Activated CD4-positive, CD25-positive, alpha-beta regulatory T cell treated with anti-CD3 and anti-CD28 coated beads, Interleukin-2, amount 50 U/mL, for 24 hours (primary cell): ENCODE results near the gene CDK11A.
A peak's percentile ranks its signal among the peaks of the same experiment; 100 is the strongest.
"Not testable (repeated sequence)": the region's sequence is repeated elsewhere in the genome, so short reads cannot be mapped to it uniquely, and the experiment has no call there.

Experiments used
- ATAC-seq, 2 donors: fragments of 150-1000 bp; cut with Tn5 transposase; one replicate each; pipeline ENCODE4 v1.10.0; 2021; ENCODE audit warnings: mild to moderate bottlenecking in 1 of 2, moderate library complexity in 1 of 2

CDK11A gene

GRCh38 chr1:1721201-1721600 lies 3.0 kb downstream of the CDK11A start:
- ATAC-seq, result no peak

GRCh38 chr1:1715109-1715883 lies 8.9 kb downstream of the CDK11A start:
- not testable (repeated sequence) for ATAC-seq

- ATAC-seq, result not testable (repeated sequence)
These were observed 16.3 kb downstream of the CDK11A start for GRCh38 chr1:1707897-1708296.

- ATAC-seq, result not testable (repeated sequence)
These were observed 16.9 kb downstream of the CDK11A start for GRCh38 chr1:1707241-1707640.

- not testable (repeated sequence) for ATAC-seq
These were observed 18.5 kb downstream of the CDK11A start for GRCh38 chr1:1705623-1706022.

GRCh38 chr1:1704284-1704957 lies 19.7 kb downstream of the CDK11A start:
- ATAC-seq, result not testable (repeated sequence)

GRCh38 chr1:1703796-1704195 lies 20.4 kb downstream of the CDK11A start:
- ATAC-seq, result no peak

- not testable (repeated sequence) for ATAC-seq
These were observed 21.7 kb downstream of the CDK11A start for GRCh38 chr1:1702506-1702905.

- not testable (repeated sequence) for ATAC-seq
These were observed 23.6 kb downstream of the CDK11A start for GRCh38 chr1:1700557-1700956.

- peak in 1 of 2 donors; percentile 6 for ATAC-seq
These were observed 24.1 kb downstream of the CDK11A start for GRCh38 chr1:1700067-1700466.

- ATAC-seq, result not testable (repeated sequence)
These were observed 25.1 kb downstream of the CDK11A start for GRCh38 chr1:1699061-1699460.

GRCh38 chr1:1697358-1698183 lies 26.6 kb downstream of the CDK11A start:
- not testable (repeated sequence) for ATAC-seq

- ATAC-seq, result not testable (repeated sequence)
These were observed 27.5 kb downstream of the CDK11A start for GRCh38 chr1:1696431-1697357.

- ATAC-seq, result peak; percentile 83 to 84
These were observed 31.2 kb downstream of the CDK11A start, which contains the start of gene SLC35E2B for GRCh38 chr1:1692714-1693647. Gene SLC35E2B, minus strand, starts transcription at chr1:1692795. Its CDS starts 16,096 bp downstream, at chr1:1676699.

- peak; percentile 52 to 63 for ATAC-seq
These were observed 31.8 kb downstream of the CDK11A start for GRCh38 chr1:1692324-1692713.

GRCh38 chr1:1691443-1691842 lies 32.7 kb downstream of the CDK11A start:
- not testable (repeated sequence) for ATAC-seq

GRCh38 chr1:1689526-1689925 lies 34.6 kb downstream of the CDK11A start:
- not testable (repeated sequence) for ATAC-seq

- no peak for ATAC-seq
These were observed 36.3 kb downstream of the CDK11A start for GRCh38 chr1:1687846-1688245.

GRCh38 chr1:1684031-1684681 lies 40.0 kb downstream of the CDK11A start:
- ATAC-seq, result no peak
